NCI-H82 treated with DMSO at 0.1 percent for 48 hours (cell line): Measurements from ENCODE around the gene DGKZ.

Source experiments
- DNase-seq: peaks from one replicate; lab custom pipeline; 2025; ENCODE audit not compliant: unreplicated experiment; lab: John Stamatoyannopoulos, UW

DGKZ gene

GRCh38 chr11:46327829-46328228, 19.4 kb upstream of the DGKZ start:
- no peak for DNase-seq

- no peak for DNase-seq
Observed at GRCh38 chr11:46330154-46330553, 17.1 kb upstream of the DGKZ start.

DNA sequence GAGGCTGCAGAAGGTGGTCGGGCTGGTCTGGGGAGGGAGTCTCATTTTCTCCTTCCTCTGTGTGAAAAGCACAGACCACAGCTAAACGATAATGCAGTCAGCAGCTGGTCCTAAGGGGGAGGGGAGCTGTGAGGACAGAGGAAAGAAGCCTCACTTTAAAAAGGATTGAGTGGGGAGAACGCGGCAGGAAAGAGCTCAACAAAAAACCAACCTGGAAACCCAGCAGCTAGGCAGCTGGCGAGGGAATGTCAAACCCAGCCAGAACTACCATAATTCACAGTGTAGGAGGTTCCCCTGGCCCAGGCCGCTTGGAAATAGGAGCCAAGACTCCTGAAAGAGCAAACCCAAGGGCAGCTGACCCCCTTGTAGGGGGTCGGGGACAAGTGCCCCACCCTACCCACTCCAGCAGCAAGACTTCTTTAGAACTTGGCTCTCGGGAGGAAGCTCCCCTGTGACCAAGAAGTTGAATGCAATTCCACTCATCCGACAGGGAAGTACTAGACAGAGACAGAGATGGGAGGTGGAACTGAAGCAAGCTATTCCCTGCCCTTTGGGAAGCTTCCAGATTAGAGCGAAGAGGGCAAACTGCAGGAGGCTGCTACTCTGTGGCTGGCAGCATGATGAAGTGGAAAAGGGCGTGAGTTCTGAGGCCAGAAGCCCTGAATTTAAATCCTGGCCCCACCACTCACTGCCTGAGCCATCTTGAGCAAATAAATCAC, 16.5 kb upstream of the DGKZ start:
- no peak for DNase-seq

DNA sequence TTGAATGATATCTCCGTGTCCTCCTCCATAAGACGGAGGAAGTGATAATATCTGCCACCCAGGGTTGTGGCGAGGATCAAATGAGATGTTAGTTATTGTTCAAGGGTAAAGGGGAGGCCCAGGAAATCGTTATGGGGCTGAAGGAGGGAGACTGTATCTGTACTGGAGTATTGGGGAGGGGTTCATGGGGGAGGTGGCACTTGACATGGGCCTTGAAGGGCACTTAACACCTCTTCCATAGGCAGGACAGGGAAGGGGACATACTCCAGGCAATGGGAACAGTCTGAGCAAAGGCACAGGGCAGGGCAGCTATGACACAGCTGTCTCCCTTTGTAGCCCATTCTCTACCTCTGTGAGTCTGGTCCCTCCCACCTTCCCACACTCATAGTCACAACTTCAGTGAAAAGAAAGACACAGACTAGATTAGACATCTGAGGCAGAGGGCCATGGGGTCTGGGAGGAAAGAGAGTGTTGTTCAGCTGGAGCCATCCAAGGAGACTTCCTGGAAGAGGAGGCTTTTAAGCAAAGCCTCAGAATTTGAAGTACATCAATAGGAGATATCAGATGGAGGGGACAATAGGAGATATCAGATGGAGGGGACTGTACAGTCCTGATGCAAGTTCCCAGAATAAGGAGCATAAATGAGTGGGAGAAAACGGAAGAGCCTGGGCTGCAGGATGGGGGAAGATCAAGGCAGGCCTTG, 15.8 kb upstream of the DGKZ start:
- DNase-seq = no peak

- no peak for DNase-seq
Observed at GRCh38 chr11:46332093-46332567, 15.1 kb upstream of the DGKZ start.

- DNase-seq = no peak
Observed at GRCh38 chr11:46332568-46333393, 14.5 kb upstream of the DGKZ start.

GRCh38 chr11:46333394-46333947, 13.8 kb upstream of the DGKZ start:
- no peak for DNase-seq

- no peak for DNase-seq
Observed at GRCh38 chr11:46334211-46334610, 13.1 kb upstream of the DGKZ start.

- no peak for DNase-seq
Observed at GRCh38 chr11:46335271-46335670, 12.0 kb upstream of the DGKZ start.

DNA sequence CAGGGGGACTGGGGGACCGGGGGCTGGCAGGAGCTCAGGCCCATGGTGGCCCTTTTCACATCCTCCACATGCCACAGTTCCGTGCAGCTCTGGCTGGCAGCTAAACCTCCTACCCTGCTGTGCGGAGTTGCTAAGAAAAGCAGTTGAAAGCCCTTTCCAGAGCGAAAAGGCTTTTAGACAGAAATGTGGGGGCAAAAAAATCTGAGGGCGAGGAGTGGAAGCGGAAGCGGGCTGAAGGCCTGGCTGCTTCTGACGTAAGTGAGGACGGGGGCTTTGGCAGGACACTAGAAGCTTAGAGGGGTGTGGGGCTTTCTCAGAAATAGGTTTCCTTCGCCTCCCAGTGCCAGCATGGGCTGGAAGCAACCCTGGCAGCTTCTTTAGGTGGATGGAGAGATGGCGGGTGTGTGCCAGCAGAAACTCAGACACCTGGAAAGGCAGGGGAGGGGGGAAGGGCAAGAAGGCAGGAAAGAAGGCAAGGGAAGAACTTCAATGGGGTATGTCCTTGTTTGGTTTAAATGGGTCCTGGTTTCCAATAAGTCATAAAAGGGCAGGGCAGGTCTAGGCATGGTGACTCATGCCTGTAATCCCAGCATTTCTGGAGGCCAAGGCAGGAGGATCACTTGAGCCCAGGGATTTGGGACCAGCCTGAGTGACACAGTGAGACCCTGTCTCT, 11.2 kb upstream of the DGKZ start:
- no peak for DNase-seq

DNA sequence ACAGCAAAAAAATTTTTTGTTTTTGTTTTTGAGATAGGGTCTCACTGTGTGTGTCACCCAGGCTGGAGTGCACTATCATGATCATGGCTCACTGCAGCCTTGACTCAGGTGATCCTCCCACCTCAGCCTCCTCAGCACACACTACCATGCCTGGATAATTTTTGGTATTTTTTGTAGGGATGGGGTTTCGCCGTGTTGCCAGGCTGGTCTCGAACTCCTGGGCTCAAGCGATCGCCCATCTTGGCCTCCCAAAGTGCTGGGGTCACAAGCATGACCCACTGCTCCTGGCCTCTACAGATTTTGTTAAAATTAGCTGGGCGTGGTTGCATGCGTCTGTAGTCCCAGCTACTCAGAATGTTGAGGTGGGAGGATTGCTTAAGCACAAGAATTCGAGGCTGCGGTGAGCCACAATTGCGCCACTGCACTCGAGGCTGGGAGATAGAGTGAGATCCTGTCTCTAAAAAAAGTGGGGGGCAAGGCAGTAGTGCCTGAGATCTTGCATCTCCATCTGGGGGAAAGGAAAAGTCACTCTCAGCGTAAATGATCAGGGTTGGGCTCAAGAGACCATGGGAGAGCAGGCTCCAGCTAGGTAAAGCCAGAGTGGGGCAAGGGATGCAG, 10.6 kb upstream of the DGKZ start:
- no peak for DNase-seq

GRCh38 chr11:46337626-46338345, 9.5 kb upstream of the DGKZ start:
- DNase-seq = no peak

GRCh38 chr11:46338636-46338987, 8.7 kb upstream of the DGKZ start:
- DNase-seq = no peak

GRCh38 chr11:46338988-46339666, 8.1 kb upstream of the DGKZ start:
- no peak for DNase-seq

- no peak for DNase-seq
Observed at GRCh38 chr11:46339816-46340215, 7.4 kb upstream of the DGKZ start.

DNA sequence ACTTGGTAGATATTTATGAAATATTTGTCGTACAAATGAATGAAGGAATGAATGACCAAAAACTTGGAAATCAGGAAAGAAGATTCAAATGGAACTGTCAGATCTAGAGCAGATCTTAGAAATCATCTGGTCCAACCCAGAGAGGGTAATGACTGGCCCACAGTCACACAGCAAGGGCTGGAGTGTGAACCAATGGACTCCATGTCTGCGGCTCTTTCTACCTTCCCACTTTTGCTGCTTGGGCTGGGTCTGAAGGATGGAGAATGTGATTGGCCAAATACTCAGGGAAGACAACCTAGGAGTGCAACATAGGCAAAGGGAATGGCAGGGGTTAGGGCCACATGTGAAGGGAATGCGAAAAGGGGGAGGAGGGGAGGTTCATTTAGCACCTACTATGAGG, 5.8 kb upstream of the DGKZ start:
- DNase-seq = no peak

- no peak for DNase-seq
Observed at GRCh38 chr11:46342239-46342638, 5.0 kb upstream of the DGKZ start.

DNA sequence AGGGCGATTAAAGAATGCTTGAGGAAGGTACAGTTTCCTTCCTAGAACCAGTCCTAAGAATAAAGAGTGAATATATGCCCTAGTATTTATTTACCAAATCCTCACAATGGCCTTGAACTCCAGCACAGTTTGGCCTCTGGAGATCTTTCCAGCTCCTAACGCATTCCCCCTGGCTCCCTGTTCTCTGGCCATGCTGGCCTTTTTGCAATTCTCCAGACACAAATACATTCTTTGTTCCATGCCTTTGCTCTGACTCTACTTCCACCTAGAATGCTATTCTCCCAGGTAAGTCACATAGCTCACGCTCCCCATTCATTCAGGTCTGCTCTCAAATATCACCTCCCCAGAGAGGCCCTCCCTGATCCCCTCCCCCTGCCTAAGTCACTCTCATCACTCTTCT, 3.7 kb upstream of the DGKZ start:
- DNase-seq = no peak

- DNase-seq = no peak
Observed at GRCh38 chr11:46345131-46345597, 2.1 kb upstream of the DGKZ start.
